GM12872 (cell line): ENCODE data around the gene CDK18.

Experiments used
- TF ChIP-seq, protein P1 (sequence below): IDR thresholded peaks from 3 replicates; pipeline ENCODE4 v1.5.1; 2011; ENCODE audit warnings: low read depth, mild to moderate bottlenecking, low read length, moderate library complexity; ENCODE audit not compliant: insufficient read depth

The CDK18 gene

DNA sequence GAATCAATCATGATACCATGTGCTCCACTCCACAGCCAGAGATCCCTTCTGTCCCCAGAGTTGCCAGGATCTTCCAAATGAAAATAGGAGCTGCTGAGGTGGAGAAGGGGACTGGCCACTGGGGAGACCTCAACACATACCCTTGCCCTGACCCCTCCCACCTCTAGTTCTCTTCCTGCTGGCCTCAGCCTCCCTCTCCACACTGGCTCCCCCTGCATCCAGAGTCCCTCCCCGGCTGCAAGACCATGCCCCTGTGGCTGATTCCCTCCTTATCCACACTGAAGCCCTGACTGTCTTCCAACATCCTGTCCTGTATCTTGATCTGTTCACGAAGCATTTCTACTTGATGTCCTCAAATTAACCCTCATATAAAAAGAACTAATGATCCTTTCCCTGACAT lies 21.1 kb upstream of the CDK18 start:
- TF ChIP-seq, protein P1, sequence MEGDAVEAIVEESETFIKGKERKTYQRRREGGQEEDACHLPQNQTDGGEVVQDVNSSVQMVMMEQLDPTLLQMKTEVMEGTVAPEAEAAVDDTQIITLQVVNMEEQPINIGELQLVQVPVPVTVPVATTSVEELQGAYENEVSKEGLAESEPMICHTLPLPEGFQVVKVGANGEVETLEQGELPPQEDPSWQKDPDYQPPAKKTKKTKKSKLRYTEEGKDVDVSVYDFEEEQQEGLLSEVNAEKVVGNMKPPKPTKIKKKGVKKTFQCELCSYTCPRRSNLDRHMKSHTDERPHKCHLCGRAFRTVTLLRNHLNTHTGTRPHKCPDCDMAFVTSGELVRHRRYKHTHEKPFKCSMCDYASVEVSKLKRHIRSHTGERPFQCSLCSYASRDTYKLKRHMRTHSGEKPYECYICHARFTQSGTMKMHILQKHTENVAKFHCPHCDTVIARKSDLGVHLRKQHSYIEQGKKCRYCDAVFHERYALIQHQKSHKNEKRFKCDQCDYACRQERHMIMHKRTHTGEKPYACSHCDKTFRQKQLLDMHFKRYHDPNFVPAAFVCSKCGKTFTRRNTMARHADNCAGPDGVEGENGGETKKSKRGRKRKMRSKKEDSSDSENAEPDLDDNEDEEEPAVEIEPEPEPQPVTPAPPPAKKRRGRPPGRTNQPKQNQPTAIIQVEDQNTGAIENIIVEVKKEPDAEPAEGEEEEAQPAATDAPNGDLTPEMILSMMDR, result no peak

DNA sequence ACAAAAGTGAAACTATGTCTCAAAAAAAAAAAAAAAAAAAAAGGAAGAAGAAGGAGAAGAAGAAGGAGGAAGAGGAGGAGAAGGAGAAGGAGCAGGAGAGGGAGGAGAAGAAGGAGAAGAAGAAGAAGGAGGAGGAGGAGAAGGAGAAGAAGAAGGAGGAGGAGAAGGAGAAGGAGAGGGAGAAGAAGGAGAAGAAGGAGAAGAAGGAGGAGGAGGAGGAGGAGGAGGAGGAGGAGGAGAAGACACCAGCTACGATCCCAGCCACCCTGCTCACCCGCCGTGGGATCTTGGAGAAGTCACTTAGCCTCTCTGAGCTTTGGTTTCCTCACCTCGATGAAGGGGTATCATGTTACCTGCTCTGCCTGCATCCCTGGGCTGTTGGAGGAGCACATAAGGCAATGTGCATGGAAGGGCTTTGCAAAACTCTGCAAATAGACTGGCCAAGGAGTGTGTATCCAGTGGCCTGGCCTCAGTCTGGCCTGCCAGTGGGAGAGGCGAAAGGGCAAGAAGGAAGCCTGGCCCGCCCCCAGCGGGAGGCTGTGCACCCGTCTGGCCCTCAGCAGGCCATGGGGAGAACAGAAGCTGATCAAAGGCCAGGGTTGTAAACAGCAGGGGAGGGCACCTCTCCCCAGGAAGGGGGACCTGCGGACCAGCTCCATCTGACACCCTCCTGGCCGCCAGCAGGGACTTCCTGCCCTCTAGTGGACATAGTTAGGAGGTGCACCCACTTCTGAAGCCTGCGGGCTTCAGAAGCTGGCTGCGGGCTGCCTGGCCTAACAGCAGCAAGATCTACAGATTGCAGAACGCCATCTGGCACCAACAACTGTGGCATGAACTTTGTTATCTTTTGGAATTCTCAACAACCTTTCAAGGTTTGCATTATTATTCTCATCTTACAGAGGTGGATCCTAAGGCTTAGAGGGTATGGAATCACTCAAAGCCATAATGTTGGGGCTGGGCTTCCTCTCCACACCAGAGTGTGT lies 19.2 kb upstream of the CDK18 start:
- TF ChIP-seq, protein P1, result peak; percentile 97

DNA sequence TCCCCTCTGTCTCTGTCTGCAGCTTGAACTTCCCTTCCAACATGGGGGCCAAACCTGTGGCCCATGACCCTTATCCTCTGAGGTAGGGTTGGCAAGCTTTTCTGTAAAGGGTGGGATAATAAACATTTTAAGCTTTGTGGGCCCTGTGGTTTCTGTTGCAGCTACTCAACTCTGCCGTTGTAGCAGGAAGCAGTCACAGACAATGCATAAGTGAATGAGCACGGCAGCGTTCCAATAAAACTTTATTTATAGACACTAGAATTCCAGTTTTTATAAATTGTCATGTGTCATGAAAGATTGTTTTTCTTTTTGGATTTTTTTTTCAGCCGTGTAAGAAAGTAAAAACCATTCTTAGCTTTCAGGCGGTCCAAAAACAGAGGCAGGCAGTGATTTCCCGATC lies 18.2 kb upstream of the CDK18 start:
- TF ChIP-seq, protein P1, result no peak

DNA sequence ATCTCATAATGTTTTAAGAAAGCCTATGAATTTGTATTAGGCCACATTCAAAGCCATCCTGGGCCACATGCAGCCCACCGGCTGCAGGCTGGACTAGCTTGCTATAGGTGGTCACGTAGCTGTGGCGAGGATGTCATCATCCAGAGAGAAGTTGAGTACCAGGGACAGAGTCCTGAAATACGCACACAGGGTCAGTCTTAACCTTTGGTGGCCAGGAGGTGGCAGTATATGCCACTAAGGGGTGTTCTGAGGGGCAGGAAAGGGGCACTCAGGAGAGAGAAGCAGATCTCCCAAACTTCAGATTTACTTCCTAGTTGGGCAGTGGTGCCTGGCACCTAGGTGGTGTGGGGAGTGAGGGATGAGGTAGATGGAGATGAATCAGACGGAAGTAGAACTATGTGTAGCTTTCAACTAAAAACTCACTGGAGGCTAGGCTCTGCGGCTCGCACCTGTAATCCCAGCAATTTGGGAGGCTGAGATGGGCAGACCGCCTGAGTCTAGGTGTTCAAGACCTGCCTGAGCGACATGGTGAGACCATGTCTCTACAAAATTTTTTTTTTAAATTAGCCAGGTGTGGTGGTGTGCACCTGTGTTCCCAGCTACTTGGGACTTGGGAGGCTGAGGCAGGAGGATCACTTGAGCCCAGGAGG lies 16.3 kb upstream of the CDK18 start:
- TF ChIP-seq, protein P1, result peak; percentile 78

DNA sequence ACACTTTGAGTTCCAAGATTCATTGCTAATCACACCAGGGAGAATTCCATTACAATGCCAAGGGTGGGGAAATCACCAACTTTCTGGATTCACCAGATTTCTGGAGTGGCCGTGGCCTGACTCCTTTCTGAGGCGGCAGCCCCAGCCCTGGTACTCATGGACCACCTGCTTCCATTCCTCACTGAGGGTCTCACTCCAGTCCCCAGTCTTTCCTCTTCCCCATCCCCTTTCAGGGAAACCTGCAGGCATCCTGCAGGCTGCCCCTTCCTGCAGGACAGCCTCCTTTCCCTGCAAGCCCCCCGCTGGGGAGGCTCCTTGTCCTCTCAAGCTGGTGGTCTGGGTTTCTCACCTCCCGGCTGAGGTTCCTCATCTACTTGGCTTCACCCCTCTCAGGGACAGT lies 12.7 kb upstream of the CDK18 start:
- TF ChIP-seq, protein P1, result no peak

DNA sequence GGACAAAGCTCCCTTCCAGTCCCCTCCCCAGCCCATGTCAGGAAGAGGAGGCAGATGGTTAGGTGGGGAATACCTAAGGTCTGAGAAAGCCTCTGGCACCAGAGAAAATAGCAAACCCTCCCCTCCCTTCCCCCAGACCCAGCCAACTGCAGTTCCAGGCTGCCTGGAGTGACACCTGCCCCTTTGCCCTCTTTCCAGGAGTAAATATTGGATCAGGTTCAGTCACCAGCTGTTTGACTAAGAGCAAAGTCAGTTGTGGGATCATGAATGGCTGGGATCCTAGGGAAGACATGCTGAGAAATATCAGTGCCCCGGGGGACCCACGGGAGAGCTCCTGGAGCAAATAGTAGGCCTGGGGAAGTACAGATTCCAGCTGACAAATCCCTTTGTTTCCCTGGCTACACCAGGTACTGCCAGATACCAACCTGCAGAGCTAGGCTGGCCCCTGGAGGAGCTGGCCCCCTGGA lies 12.2 kb upstream of the CDK18 start:
- TF ChIP-seq, protein P1, result no peak

DNA sequence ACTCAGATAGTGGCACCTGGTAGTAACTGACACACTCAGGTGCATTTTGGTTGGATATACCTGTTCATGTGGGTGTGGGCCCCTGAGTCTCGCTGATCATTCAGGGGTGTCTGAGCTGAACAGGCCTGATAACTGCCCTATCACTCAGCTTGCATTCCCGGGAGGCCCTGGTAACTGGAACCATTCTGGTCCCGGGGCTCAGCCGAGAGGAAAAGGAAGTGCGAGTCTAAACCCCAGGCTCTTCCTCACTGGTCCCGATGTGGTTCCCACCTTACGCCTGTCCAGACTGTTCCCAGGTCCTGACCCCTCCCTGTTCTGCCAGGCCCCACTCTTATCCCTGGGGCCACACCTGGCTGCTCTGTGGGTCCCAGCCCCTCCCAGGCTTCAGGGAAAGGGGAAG lies 11.7 kb upstream of the CDK18 start:
- TF ChIP-seq, protein P1, result no peak
